ENCODE measurements around the gene CLSTN2.
A peak's percentile ranks its signal among the peaks of the same experiment; 100 is the strongest.

CLSTN2 gene

GRCh38 chr3:140196970-140197369 is 262.0 kb downstream of the CLSTN2 start:
- TF ChIP-seq ZNF837 (tag by site-specific recombination; IDR thresholded peaks at IDR 0.05) = no peak
- TF ChIP-seq GLI4 (tag by site-specific recombination; IDR thresholded peaks at IDR 0.05) = no peak
- ChIA-PET CTCF (interaction anchor here (0.9 to 1.6 kb wide), 2 partner anchors 12 to 19 kb away, joined by 3 read pairs; no protein-coding TSS in a partner anchor), POLR2A (no interaction called here)

GRCh38 chr3:140198242-140198641 is 263.3 kb downstream of the CLSTN2 start:
- no peaks in the 10 kb centered on the region for H3K36me3 ChIP-seq (ENCODE audit: control insufficient read depth in 2 of 2, insufficient read depth in 1 of 2, low read length in 2 of 2)
- peaks cover 4% of the 10 kb centered on the region for H3K4me1 ChIP-seq (ENCODE audit: control insufficient read depth, insufficient read depth, low read length)
- TF ChIP-seq TSHZ1 (tag by site-specific recombination; IDR thresholded peaks at IDR 0.05; ENCODE audit: borderline replicate concordance) (no peak), ZNF621 (tag by site-specific recombination; IDR thresholded peaks at IDR 0.05) (no peak), ZXDB (tag by site-specific recombination; IDR thresholded peaks at IDR 0.05) (no peak), KLF16 (tag by site-specific recombination; IDR thresholded peaks at IDR 0.05) (no peak), SCRT2 (tag by site-specific recombination; IDR thresholded peaks at IDR 0.05) (no peak)
- TF ChIP-seq, protein P1, sequence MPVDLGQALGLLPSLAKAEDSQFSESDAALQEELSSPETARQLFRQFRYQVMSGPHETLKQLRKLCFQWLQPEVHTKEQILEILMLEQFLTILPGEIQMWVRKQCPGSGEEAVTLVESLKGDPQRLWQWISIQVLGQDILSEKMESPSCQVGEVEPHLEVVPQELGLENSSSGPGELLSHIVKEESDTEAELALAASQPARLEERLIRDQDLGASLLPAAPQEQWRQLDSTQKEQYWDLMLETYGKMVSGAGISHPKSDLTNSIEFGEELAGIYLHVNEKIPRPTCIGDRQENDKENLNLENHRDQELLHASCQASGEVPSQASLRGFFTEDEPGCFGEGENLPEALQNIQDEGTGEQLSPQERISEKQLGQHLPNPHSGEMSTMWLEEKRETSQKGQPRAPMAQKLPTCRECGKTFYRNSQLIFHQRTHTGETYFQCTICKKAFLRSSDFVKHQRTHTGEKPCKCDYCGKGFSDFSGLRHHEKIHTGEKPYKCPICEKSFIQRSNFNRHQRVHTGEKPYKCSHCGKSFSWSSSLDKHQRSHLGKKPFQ (tag by site-specific recombination; IDR thresholded peaks at IDR 0.05) = no peak
- ChIA-PET POLR2A (no interaction called here), CTCF (no interaction called here)
- H3K4me3 ChIP-seq (ENCODE audit: low read depth, low read length) = no peak overlapping the region
- no peak overlapping the region for H3K27ac ChIP-seq (ENCODE audit: extremely low read depth, low read depth, low read length)
- H3K9me3 ChIP-seq (ENCODE audit: control insufficient read depth, insufficient read depth, low read depth, low read length) = no peaks in the 10 kb centered on the region

More at GRCh38 chr3:140196970-140197369, 262.0 kb downstream of the CLSTN2 start:
- H3K9me3 ChIP-seq (ENCODE audit: control insufficient read depth, insufficient read depth, low read depth, low read length) = no peaks in the 10 kb centered on the region
- H3K36me3 ChIP-seq (ENCODE audit: control insufficient read depth in 2 of 2, insufficient read depth in 1 of 2, low read length in 2 of 2) = no peaks in the 10 kb centered on the region
- H3K4me3 ChIP-seq (ENCODE audit: low read depth, low read length) = no peak overlapping the region
- no peak overlapping the region for H3K27ac ChIP-seq (ENCODE audit: extremely low read depth, low read depth, low read length)
- no peaks in the 10 kb centered on the region for H3K4me1 ChIP-seq (ENCODE audit: control insufficient read depth, insufficient read depth, low read length)

- H3K36me3 ChIP-seq (ENCODE audit: control insufficient read depth in 2 of 2, insufficient read depth in 1 of 2, low read length in 2 of 2) = no peaks in the 10 kb centered on the region
- no peaks in the 10 kb centered on the region for H3K9me3 ChIP-seq (ENCODE audit: control insufficient read depth, insufficient read depth, low read depth, low read length)
- POLR2A ChIA-PET = no interaction called here
- CTCF ChIA-PET = no interaction called here
- no peak overlapping the region for H3K27ac ChIP-seq (ENCODE audit: extremely low read depth, low read depth, low read length)
- H3K4me3 ChIP-seq (ENCODE audit: low read depth, low read length) = no peak overlapping the region
- TF ChIP-seq ZNF518A (tag by site-specific recombination; conservative IDR thresholded peaks at IDR 0.05; ENCODE audit: low read depth) (0 out of 2 replicates have a peak, but pooled peaks have one; percentile 25), ZNF596 (tag by site-specific recombination; IDR thresholded peaks at IDR 0.05) (no peak), ZNF335 (tag by site-specific recombination; conservative IDR thresholded peaks at IDR 0.05) (no peak), ZNF660 (tag by site-specific recombination; IDR thresholded peaks at IDR 0.05) (peak; percentile 28; the same call in 1 of the 2 replicates)
- TF ChIP-seq, protein P2, sequence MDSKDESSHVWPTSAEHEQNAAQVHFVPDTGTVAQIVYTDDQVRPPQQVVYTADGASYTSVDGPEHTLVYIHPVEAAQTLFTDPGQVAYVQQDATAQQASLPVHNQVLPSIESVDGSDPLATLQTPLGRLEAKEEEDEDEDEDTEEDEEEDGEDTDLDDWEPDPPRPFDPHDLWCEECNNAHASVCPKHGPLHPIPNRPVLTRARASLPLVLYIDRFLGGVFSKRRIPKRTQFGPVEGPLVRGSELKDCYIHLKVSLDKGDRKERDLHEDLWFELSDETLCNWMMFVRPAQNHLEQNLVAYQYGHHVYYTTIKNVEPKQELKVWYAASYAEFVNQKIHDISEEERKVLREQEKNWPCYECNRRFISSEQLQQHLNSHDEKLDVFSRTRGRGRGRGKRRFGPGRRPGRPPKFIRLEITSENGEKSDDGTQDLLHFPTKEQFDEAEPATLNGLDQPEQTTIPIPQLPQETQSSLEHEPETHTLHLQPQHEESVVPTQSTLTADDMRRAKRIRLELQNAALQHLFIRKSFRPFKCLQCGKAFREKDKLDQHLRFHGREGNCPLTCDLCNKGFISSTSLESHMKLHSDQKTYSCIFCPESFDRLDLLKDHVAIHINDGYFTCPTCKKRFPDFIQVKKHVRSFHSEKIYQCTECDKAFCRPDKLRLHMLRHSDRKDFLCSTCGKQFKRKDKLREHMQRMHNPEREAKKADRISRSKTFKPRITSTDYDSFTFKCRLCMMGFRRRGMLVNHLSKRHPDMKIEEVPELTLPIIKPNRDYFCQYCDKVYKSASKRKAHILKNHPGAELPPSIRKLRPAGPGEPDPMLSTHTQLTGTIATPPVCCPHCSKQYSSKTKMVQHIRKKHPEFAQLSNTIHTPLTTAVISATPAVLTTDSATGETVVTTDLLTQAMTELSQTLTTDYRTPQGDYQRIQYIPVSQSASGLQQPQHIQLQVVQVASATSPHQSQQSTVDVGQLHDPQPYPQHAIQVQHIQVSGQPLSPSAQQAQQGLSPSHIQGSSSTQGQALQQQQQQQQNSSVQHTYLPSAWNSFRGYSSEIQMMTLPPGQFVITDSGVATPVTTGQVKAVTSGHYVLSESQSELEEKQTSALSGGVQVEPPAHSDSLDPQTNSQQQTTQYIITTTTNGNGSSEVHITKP (tag by site-specific recombination; IDR thresholded peaks at IDR 0.05) = peak; percentile 92
- H3K4me1 ChIP-seq (ENCODE audit: control insufficient read depth, insufficient read depth, low read length) = peaks cover 9% of the 10 kb centered on the region
These were observed 264.0 kb downstream of the CLSTN2 start for GRCh38 chr3:140199008-140199407.

All from HEK293 (cell line).